PC-3 (cell line): ENCODE measurements around the gene FTO. TPM values are rescaled to one million over a fixed set of nuclear protein-coding genes. Genes with fewer than 3 reads are reported as not detected.

Source experiments
- ATAC-seq: fragments of 200-7000 bp; cut with Tn5 transposase; 2 replicates; pipeline ENCODE4 v1.9.1; 2020; ENCODE audit warnings: mild to moderate bottlenecking, moderate library complexity
- BruUV-seq: library from RNA; stranded (reverse); fragments of 400-500 nt; replicated peaks from 2 replicates; lab custom pipeline; 2021; lab: Mats Ljungman, UMichigan
- CTCF ChIA-PET: fragments of 300-600 bp; sonication (Branson Sonifier 250); formaldehyde crosslinking; loops from one replicate; lab custom pipeline; 2022; ENCODE audit warnings: antibody characterized with exemption; lab: Charles Lee
- POLR2A ChIA-PET: fragments of 300-600 bp; sonication (Branson Sonifier 250); formaldehyde crosslinking; loops from one replicate; lab custom pipeline; 2022; ENCODE audit warnings: antibody characterized with exemption; ENCODE audit not compliant: unreplicated experiment; lab: Charles Lee
- DNase-seq: peaks from one replicate; pipeline ENCODE4 v3.0.0-alpha.2; 2015
- H2AFZ ChIP-seq: fragments of 300-600 bp; sonication (generic); 2 replicates; pipeline ENCODE4 v1.6.0; 2016; ENCODE audit warnings: antibody characterized with exemption, low read length
- H3F3A ChIP-seq: fragments of 300-600 bp; sonication (generic); one replicate; pipeline ENCODE4 v1.6.0; 2017; ENCODE audit warnings: antibody characterized with exemption, low read length, control low read depth, mild to moderate bottlenecking; ENCODE audit not compliant: unreplicated experiment
- H3K27ac ChIP-seq: fragments of 300-600 bp; sonication (generic); 2 replicates; pipeline ENCODE4 v1.5.1; 2016; ENCODE audit warnings: mild to moderate bottlenecking, low read length
- H3K27me3 ChIP-seq: fragments of 300-600 bp; sonication (generic); 2 replicates; pipeline ENCODE4 v1.6.1; 2016; ENCODE audit warnings: low read length, mixed read lengths
- H3K36me3 ChIP-seq: fragments of 300-600 bp; sonication (generic); 2 replicates; pipeline ENCODE4 v1.6.1; 2016; ENCODE audit warnings: low read depth, mixed run types, low read length, mixed read lengths
- H3K4me1 ChIP-seq: fragments of 300-600 bp; sonication (generic); 2 replicates; pipeline ENCODE4 v1.5.1; 2016; ENCODE audit warnings: low read length; ENCODE audit not compliant: insufficient read depth
- H3K4me2 ChIP-seq: fragments of 300-600 bp; sonication (generic); 2 replicates; pipeline ENCODE4 v1.6.0; 2016; ENCODE audit warnings: low read length
- H3K4me3 ChIP-seq: fragments of 300-600 bp; sonication (generic); 2 replicates; pipeline ENCODE4 v1.5.1; 2016; ENCODE audit warnings: mild to moderate bottlenecking, low read length, mixed read lengths
- H3K79me2 ChIP-seq: fragments of 300-600 bp; sonication (generic); 2 replicates; pipeline ENCODE4 v1.6.1; 2017; ENCODE audit warnings: low read length, mixed read lengths
- H3K9ac ChIP-seq: fragments of 300-600 bp; sonication (generic); 2 replicates; pipeline ENCODE4 v1.6.0; 2016; ENCODE audit warnings: mild to moderate bottlenecking, low read length
- H3K9me2 ChIP-seq: fragments of 300-600 bp; sonication (generic); replicated peaks from 2 replicates; pipeline ENCODE4 v1.6.1; 2016; ENCODE audit warnings: mixed run types, low read length, mixed read lengths
- H3K9me3 ChIP-seq: fragments of 300-600 bp; sonication (generic); 2 replicates; pipeline ENCODE4 v1.6.1; 2016; ENCODE audit warnings: low read length, mixed read lengths
- H4K20me1 ChIP-seq: fragments of 300-600 bp; sonication (generic); 2 replicates; pipeline ENCODE4 v1.6.1; 2016; ENCODE audit warnings: low read length, mixed read lengths
- CTCF ChIP-seq: fragments of 300-600 bp; sonication (generic); conservative IDR thresholded peaks from 2 replicates; pipeline ENCODE4 v1.5.1; 2017; ENCODE audit warnings: antibody characterized with exemption, low read depth, mild to moderate bottlenecking, low read length
- EZH2 ChIP-seq: fragments of 300-600 bp; sonication (generic); IDR thresholded peaks from one replicate; pipeline ENCODE4 v1.6.1; 2017; ENCODE audit warnings: antibody characterized with exemption, mild to moderate bottlenecking, low read length; ENCODE audit not compliant: unreplicated experiment
- EZH2phosphoT487 ChIP-seq: fragments of 300-600 bp; sonication (generic); IDR thresholded peaks from 2 replicates; pipeline ENCODE4 v1.6.1; 2018; ENCODE audit warnings: mild to moderate bottlenecking, antibody characterized with exemption, low read length, borderline replicate concordance
- intact Hi-C: fragments of 100-400 bp; cut with micrococcal nuclease; formaldehyde crosslinking; loops from 2 replicates; pipeline ENCODE4 v1.9.0; 2023
- total RNA-seq: library from RNA; depleted of rRNA; stranded (reverse); fragments of >200 nt; gene quantifications from 2 replicates; pipeline ENCODE4 v1.2.3, GENCODE V29; 2014

FTO gene
- total RNA-seq, 1 experiment from 2014 or later = 27.0 TPM

- Histone ChIP-seq H3K36me3 (no peaks in the 10 kb centered on the region), H3K9me3 (no peaks in the 10 kb centered on the region), H3K27me3 (no peaks in the 10 kb centered on the region), H3K9me2 (no peaks in the 10 kb centered on the region), H3K4me2 (no peak overlapping the region), H3F3A (no peaks in the 10 kb centered on the region), H3K4me3 (no peak overlapping the region), H3K4me1 (no peaks in the 10 kb centered on the region), H3K27ac (no peak overlapping the region), H4K20me1 (no peaks in the 10 kb centered on the region), H3K9ac (no peak overlapping the region), H2AFZ (no peak overlapping the region), H3K79me2 (no peaks in the 10 kb centered on the region)
- TF ChIP-seq EZH2 = no peak
- TF ChIP-seq EZH2phosphoT487 = no peak
- TF ChIP-seq CTCF = no peak
- CTCF ChIA-PET = no interaction called here
- DNase-seq = no peak
- intact Hi-C loops = no loop called here
- BruUV-seq = no TSS peak
- POLR2A ChIA-PET = no interaction called here
- no peak for ATAC-seq
Measured at GRCh38 chr16:54102888-54103866, 399.2 kb downstream of the FTO start.

- H4K20me1 ChIP-seq = no peaks in the 10 kb centered on the region
- H3K27ac ChIP-seq = no peak overlapping the region
- no peak overlapping the region for H3K4me2 ChIP-seq
- H3K27me3 ChIP-seq = no peaks in the 10 kb centered on the region
- no peak overlapping the region for H2AFZ ChIP-seq
- H3K9me3 ChIP-seq = no peaks in the 10 kb centered on the region
- no peak overlapping the region for H3K9ac ChIP-seq
- DNase-seq = no peak
- intact Hi-C loops = no loop called here
- no peaks in the 10 kb centered on the region for H3K79me2 ChIP-seq
- no peaks in the 10 kb centered on the region for H3F3A ChIP-seq
- BruUV-seq = no TSS peak
- no peaks in the 10 kb centered on the region for H3K36me3 ChIP-seq
- no peaks in the 10 kb centered on the region for H3K4me1 ChIP-seq
- no peaks in the 10 kb centered on the region for H3K9me2 ChIP-seq
- no peak overlapping the region for H3K4me3 ChIP-seq
- POLR2A ChIA-PET = no interaction called here
- no peak for TF ChIP-seq CTCF
- CTCF ChIA-PET = no interaction called here
- no peak for ATAC-seq
Measured at GRCh38 chr16:54106057-54106456, 402.1 kb downstream of the FTO start.

DNA sequence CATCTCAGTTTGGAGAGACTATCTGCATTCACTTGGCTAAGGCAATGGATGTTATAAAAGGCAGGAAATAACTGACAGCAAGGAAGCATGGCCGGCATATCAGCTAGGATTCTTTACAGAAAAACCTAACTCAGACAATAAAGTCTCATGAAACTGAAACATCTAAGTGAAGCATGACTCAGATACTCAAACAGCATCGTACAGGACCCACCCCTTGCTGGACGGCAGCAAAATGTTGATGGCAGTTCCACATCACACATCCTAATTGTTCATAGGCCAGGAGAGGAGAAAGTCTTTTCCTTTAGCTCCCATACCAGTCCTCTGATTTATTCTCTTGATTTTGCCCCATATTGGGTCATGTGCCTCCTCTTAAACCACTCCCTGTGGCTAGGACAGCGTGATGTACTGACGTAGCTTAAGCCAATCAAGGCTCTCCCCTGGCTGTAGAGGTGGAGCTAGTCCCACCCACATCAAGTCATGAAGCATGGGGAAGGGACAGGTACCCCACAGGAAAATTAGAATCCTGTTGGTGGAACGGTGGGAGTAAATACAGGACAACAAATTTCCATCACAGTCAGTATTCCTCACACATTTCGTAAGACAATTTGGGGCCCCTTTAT lies 403.7 kb downstream of the FTO start:
- intact Hi-C loops = no loop called here
- H2AFZ ChIP-seq = no peak overlapping the region
- no peaks in the 10 kb centered on the region for H3K9me2 ChIP-seq
- H3K4me1 ChIP-seq = no peaks in the 10 kb centered on the region
- no peaks in the 10 kb centered on the region for H3F3A ChIP-seq
- ChIA-PET CTCF (no interaction called here), POLR2A (no interaction called here)
- no peak for TF ChIP-seq EZH2phosphoT487
- no peak for TF ChIP-seq CTCF
- TF ChIP-seq EZH2 = no peak
- no peak overlapping the region for H3K9ac ChIP-seq
- no peaks in the 10 kb centered on the region for H3K9me3 ChIP-seq
- no TSS peak for BruUV-seq
- no peak for DNase-seq
- H3K79me2 ChIP-seq = no peaks in the 10 kb centered on the region
- ATAC-seq = no peak
- H3K27ac ChIP-seq = no peak overlapping the region
- H3K4me2 ChIP-seq = no peak overlapping the region
- no peaks in the 10 kb centered on the region for H3K36me3 ChIP-seq
- H4K20me1 ChIP-seq = no peaks in the 10 kb centered on the region
- no peak overlapping the region for H3K4me3 ChIP-seq
- no peaks in the 10 kb centered on the region for H3K27me3 ChIP-seq
